Measurements from ENCODE around the gene KRT32. TPM values are rescaled to one million over a fixed set of nuclear protein-coding genes. Genes with fewer than 3 reads are reported as not detected.
"Not testable (repeated sequence)": the region's sequence is repeated elsewhere in the genome, so short reads cannot be mapped to it uniquely, and the experiment has no call there.

KRT32 gene
- total RNA-seq, 1 donor from 2014 or later: not detected

DNA sequence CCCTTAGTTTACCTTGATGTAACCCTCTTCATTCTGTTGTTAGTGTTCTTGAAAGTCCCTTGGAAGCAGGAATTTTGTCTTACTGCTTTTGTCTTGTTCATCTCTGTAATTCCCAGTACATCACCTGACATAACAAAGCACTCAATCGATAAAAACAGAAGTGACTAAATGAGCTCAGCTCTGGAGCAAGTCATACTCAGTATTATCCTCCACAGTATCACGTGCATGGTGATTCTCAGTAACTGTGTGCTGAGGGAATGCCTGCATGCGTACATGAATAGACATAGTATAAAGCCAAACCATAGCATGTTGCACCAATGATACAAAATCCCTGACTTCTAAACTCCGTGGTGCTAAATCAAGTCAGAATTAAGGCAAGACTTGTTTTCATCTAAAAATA is 33.6 kb downstream of the KRT32 start:
- no peak for DNase-seq (ENCODE audit: extremely low read depth, low read depth, low spot score)

DNA sequence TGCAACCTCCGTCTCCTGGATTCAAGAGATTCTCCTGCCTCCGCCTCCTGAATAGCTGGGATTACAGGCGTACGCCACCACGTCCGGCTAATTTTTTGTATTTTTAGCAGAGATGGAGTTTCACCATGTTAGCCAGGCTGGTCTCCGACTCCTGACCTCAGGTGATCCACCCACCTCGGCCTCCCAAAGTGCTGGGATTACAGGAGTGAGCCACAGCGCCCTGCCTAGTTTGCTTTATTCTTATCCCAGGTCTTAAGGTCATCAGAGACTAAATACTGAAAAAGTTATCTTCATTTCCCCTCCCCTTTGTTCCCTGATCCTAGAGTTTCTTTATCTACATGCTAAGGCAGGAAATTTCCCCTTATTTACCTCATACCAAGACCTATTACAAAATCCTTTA is 36.8 kb downstream of the KRT32 start:
- not testable (repeated sequence) for DNase-seq (ENCODE audit: extremely low read depth, low read depth, low spot score)

- no peak for DNase-seq (ENCODE audit: extremely low read depth, low read depth, low spot score)
These were observed 37.5 kb downstream of the KRT32 start for GRCh38 chr17:41429667-41430066.

- no peak for DNase-seq (ENCODE audit: extremely low read depth, low read depth, low spot score)
These were observed 38.4 kb downstream of the KRT32 start for GRCh38 chr17:41428591-41429291.

DNA sequence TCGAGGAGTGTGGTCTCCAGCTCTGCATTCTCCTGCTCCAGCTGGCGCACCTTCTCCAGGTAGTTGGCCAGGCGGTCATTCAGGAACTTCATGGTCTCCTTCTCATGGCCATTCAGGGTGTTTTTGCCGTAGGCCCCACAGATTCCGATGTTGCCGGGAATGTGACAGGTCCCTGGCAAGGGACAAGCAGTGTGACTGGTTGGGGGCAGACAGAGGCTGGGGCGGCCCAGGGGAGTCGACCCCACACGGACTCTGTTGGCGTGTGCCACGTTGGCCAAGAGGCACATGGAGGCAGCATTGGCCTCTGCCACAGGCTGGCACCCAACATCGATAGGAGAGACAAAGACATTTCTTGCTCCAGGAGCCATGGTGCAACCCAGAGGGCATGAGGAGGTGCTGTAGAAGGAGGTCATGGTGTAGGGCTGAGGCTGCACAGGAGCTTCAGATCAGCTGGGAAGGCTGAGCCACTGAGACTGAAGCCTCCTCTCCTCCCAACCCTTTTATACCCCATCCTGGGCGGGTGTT is 43.0 kb downstream of the KRT32 start, which contains the start of gene KRT37:
KRT37 (minus strand) TSS at position 475 of the 525 bp plus-strand sequence; CDS start at position 413, 62 bp downstream.
- DNase-seq (ENCODE audit: extremely low read depth, low read depth, low spot score): no peak

GRCh38 chr17:41422586-41422985 is 44.6 kb downstream of the KRT32 start:
- not testable (repeated sequence) for DNase-seq (ENCODE audit: extremely low read depth, low read depth, low spot score)

GRCh38 chr17:41421617-41422016 is 45.6 kb downstream of the KRT32 start:
- DNase-seq (ENCODE audit: extremely low read depth, low read depth, low spot score): no peak

DNA sequence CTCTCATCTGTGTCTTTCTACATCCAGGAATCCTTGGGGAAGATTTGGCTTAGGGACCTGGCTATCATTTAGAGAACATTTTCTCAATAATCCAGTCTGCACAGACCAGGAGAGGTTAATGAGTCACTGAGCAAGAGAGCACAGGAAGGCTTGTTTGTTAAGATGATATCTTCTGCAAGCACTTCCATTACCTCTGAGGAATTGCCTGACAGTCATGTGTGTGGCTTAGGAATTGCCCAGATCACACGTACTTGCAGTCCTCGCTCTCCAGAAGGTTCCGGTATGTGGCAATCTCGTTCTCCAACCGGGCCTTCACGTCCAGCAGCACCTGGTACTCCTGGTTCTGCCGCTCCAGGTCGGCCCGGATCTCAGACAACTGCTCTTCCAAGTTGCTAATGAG is 46.1 kb downstream of the KRT32 start:
- no peak for DNase-seq (ENCODE audit: extremely low read depth, low read depth, low spot score)

DNA sequence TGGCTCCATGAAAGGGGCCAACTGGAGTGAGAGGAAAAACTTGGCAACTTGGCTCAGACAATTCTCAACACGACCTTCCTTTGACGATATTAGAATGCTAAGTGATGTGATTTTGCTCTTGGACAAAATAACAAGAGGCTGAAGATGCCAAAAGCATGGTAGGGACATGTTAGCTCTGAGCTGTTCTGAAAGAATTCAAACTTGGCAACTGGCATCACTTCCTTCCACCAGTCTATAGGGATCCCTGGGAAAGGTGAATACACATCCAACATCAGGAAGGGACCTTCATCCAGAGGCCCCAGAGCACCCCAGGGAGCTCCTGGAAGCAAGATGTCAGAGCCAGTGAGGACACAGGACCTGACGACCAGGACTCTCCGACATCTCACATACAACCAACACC is 47.1 kb downstream of the KRT32 start:
- no peak for DNase-seq (ENCODE audit: extremely low read depth, low read depth, low spot score)

DNA sequence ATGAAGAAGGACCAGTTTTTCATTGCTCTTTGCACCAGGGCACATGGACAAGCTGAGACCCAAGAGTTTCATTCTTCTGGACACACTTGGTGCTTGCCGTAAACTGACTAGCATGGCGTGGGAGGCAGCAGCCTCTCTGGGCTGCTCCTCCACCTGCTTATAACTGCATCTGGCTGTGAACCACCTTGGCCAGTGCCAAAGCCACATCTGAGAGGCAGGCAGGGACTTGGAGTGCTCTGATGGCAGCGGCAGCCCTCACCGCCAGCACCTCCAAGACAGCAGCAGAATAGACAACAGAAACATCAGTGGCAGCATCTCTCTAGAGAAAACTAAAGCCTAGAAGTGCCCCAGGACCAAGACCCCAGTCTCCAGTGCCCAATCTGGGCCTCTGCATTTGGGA is 47.5 kb downstream of the KRT32 start:
- DNase-seq (ENCODE audit: extremely low read depth, low read depth, low spot score): no peak

GRCh38 chr17:41418116-41418860 is 48.9 kb downstream of the KRT32 start:
- no peak for DNase-seq (ENCODE audit: extremely low read depth, low read depth, low spot score)

DNA sequence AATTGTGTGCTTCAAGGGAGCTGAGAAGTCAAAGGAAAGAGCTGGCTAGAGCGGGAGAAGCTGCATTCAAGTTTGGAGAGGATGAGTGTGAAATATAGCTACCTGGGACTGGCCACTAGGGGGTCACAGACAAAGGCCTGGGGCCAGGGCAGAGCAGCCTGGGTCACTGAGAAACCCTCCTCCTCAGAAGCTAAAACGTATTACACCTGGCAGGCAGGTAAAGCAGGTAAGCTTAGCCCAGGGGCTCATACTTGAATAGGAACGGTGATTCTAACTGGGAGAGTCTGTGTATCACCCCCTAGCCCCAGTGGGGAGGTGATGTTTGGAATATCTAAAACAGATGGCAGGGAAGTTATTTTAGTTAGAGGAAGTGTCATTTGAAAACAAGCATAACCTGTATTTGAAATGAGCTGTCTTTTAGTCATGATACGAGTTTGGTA is 49.6 kb downstream of the KRT32 start:
- no peak for DNase-seq (ENCODE audit: extremely low read depth, low read depth, low spot score)

DNA sequence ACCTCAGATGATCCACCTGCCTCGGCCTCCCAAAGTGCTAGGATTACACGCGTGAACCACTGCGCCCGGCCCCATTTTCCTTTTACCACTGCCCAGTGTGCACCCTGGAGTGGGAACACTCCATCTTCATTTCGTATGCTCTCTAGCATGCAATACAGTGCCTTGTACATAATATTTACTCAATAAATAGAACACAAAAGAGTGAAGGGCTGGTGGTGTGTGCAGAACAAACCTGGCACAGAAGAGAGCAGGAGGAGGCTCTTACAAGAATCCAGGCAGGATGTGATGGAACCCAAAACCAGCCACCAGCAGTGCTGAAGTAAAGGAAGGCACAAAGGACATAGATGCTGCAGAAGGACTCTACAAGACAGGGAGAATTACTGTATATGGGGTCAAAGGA is 50.1 kb downstream of the KRT32 start:
- no peak for DNase-seq (ENCODE audit: extremely low read depth, low read depth, low spot score)

- no peak for DNase-seq (ENCODE audit: extremely low read depth, low read depth, low spot score)
These were observed 50.7 kb downstream of the KRT32 start for GRCh38 chr17:41416479-41416878.

DNA sequence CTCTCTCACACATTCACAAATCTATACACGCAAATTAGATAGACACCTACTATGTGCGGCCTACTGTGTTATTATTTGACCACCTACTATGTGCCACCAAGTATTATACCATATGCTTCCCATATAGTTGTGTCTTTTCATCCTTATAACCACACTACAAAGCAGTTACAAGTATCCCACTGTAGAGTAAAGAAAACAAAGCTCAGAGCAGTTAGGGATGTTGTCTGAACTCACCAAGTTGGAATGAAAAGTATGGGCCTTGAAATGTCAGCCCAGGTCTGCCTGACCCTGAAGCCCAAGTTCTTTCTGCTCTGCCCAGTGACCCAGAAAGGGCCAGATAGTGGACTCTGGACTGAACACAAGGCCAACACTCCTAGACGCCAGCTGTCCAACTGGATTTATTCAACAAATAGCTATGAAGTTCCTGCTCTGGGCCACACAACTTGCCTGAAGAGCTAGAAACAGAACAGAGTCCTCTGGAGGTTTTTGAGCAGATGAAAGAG is 51.3 kb downstream of the KRT32 start:
- DNase-seq (ENCODE audit: extremely low read depth, low read depth, low spot score): no peak

GRCh38 chr17:41415411-41415810 is 51.8 kb downstream of the KRT32 start:
- no peak for DNase-seq (ENCODE audit: extremely low read depth, low read depth, low spot score)

GRCh38 chr17:41413982-41414381 is 53.2 kb downstream of the KRT32 start:
- no peak for DNase-seq (ENCODE audit: extremely low read depth, low read depth, low spot score)

- DNase-seq (ENCODE audit: extremely low read depth, low read depth, low spot score): no peak
These were observed 53.7 kb downstream of the KRT32 start for GRCh38 chr17:41413353-41413957.

DNA sequence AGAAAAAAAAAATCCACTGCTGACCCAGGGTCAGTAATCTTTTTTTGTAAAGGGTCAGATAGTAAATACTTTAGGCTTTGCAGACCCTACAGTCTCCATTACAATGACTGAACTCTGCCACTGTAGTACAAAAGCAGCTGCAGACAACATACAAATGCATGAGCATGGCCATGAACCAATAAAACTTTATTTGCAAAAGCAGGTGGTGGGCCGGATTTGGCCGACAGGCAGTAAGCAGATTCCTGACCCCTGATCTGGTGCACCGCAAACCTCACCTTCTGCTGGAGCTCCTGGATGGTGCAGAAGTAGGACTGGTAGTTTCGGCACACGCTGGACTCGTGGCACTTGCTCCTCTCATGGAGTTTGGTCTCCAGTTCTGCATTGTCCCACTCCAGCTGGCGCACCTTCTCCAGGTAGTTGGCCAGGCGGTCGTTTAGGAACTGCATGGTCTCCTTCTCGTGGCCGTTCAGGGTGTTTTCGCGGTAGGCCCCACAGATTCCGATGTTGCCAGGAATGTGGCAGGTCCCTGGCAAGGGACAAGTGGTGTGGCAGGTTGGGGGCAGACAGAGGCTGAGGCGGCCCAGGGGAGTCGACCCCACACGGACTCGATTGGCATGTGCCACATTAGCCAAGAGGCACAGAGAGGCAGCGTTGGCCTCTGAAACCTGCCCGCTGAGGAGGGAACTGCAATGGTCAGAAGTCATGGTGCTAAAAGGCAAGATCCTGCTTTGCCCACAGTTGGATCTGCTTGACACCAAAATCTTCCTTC is 55.9 kb downstream of the KRT32 start:
- no peak for DNase-seq (ENCODE audit: extremely low read depth, low read depth, low spot score)
